ENCODE data around the gene ATP6V1E1.
"Not testable (repeated sequence)": the region's sequence is repeated elsewhere in the genome, so short reads cannot be mapped to it uniquely, and the experiment has no call there.

The ATP6V1E1 gene

DNA sequence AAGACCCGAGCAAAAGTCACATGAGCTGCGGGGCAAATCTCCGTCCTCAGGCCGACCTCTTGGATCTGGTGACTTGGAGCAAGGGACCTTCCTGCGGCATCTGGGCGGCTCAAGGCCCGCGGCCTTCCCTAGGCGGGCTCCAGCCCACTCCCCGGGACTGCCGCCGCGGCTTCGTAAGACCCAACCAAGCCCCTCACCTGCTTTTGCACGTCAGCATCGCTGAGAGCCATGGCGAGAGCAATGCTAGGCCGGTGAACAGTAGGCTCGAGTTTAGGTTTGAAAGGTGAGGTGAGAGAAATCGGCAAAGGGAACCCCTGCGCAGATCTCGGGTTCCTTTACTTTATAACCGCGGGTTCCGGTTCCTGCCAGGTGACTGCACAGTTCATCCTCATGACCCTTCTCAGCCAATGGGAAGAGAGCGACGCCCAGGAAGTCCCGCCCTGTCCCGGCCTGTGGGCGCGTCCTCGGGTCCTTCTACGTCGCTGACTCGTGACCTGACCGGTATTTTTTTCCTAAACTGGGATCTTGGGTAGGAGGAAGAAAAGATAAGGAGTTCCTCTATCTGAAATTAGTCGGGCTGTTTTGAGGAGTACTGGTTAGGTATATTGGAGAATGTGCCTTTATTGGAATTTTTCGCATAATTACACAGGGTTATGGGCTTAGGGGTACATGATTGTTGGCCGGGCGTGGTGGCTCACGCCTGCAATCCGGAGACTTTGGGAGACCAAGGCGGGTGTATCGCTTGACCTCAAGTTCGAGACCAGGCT, at the start of gene ATP6V1E1:
Gene ATP6V1E1, minus strand, starts transcription at position 344 of the 767 bp plus-strand sequence. Its CDS starts 114 bp downstream, at position 230.
- DNase-seq = peak; percentile 93

DNA sequence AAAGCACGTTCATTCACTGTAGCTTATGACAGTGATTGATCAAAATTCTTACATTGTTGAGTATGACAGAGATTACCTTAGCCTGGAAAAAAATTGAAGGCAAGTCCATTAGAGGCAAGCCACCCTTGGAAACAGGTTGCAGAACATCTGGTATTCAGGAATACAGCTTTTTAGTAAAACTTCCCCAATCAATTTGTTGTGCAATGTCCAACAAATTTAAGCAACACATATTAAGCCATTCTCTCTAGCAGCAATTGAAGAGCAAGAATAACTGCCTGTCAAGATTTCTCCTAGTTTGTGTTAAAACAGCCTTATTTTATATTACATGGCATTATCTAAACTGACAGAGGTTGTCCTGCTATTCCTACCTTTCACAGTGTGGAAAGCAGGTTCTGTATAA, 47.0 kb upstream of the ATP6V1E1 start:
- DNase-seq = no peak

DNA sequence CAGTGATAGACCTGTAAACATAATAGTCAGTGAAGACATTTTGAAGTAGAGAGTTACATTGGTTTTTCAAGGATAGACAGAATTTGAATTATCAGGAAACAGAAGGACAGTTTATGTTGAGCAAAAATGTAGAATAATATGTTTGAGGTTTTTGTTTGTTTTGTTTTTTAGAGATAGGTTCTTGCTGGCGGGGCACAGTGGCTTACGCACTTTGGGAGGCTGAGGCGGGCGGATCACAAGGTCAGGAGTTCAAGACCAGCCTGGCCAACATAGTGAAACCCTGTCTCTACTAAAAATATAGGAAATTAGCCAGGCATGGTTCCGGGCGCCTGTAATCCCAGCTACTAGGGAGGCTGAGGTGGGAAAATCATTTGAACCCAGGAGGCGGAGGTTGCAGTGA, 45.6 kb upstream of the ATP6V1E1 start:
- DNase-seq = no peak

GRCh38 chr22:17672417-17672991, 44.0 kb upstream of the ATP6V1E1 start:
- no peak for DNase-seq

- DNase-seq = not testable (repeated sequence)
These were observed 43.1 kb upstream of the ATP6V1E1 start for GRCh38 chr22:17671521-17672092.

GRCh38 chr22:17665854-17666253, 37.3 kb upstream of the ATP6V1E1 start:
- DNase-seq = no peak

DNA sequence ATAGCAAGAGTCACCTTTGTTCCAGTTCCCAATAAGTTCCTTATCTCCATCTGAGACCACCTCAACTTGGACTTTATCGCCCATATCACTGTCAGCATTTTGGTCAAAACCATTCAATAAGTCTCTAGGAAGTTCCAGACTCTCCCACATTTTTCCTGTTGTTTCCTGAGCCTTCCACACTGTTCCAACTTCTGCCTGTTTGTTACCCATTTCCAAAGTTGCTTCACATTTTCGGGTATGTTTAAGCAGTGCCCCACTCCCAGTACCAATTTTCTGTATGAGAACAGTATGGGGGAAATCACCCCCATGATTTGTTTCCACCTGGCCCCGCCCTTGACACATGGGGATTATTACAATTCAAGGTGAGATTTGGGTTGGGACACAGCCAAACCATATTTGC, 36.7 kb upstream of the ATP6V1E1 start:
- no peak for DNase-seq

DNA sequence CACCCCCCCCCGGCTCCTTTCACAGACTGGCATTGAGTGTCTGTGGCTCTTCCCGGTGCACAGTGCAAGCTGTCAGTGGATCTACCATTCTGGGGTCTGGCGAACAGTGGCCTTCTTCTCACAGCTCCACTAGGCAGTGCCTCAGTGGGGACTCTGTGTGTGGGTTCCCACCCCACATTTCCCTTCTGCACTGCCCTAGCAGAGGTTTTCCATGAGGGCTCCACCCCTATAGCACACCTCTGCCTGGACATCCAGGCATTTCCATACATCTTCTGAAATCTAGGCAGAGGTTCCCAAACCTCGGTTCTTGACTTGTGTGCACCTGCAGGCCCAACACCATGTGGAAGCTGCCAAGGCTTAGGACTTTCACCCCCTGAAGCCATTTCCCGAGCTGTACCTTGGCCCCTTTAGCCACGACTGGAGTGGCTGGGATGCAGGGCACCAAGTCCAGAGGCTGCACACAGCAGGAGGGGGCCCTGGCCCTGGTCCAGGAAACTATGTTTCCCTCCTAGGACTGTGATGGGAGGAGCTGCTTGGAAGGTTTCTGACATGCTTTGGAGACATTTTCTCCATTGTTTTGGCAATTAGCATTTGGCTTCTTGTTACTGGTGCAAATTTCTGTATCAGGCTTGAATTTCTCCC, 36.0 kb upstream of the ATP6V1E1 start:
- DNase-seq = no peak

DNA sequence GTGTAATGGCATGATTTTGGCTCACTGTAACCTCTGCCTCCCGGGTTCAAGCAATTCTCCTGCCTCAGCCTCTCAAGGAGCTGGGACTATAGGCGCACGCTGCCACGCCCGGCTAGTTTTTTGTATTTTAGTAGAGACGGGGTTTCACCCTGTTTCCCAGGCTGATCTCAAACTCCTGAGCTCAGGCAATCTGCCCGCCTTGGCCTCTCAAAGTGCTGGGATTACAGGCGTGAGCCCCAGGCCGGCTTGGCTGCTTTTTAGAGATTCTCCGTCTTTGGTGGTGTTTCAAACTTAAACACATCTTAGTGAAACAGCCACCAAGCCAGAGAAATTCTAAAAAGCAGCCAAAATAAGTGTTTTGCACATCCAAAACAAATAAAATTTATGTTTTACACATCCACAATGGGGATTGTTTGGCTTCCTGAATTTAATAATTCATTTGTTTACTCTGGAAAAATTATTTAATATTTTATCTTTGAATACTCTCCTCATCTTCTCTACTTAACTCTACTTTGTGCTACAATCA, 28.4 kb upstream of the ATP6V1E1 start:
- no peak for DNase-seq

DNA sequence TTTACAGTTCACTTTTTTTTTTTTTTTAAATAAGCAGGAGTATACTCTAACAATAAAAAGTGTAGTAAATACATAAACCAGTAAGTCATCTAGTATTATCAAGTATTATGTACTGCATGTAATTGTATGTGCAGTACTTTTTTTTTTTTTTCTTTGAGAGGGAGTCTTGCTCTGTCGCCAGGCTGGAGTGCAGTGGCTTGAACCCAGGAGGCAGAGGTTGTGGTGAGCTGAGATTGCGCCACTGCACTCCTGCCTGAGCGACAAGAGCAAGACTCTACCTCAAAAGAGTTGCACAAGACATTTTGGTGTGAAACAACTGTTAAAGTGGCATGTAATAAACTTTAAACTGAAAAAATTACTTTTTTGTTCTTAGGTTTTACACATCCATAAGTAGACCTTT, 26.7 kb upstream of the ATP6V1E1 start:
- DNase-seq = no peak

GRCh38 chr22:17648569-17648968, 20.0 kb upstream of the ATP6V1E1 start:
- no peak for DNase-seq

GRCh38 chr22:17647991-17648390, 19.4 kb upstream of the ATP6V1E1 start:
- no peak for DNase-seq

GRCh38 chr22:17647452-17647851, 18.9 kb upstream of the ATP6V1E1 start:
- DNase-seq = no peak

- DNase-seq = not testable (repeated sequence)
These were observed 13.8 kb upstream of the ATP6V1E1 start for GRCh38 chr22:17642357-17642756.

DNA sequence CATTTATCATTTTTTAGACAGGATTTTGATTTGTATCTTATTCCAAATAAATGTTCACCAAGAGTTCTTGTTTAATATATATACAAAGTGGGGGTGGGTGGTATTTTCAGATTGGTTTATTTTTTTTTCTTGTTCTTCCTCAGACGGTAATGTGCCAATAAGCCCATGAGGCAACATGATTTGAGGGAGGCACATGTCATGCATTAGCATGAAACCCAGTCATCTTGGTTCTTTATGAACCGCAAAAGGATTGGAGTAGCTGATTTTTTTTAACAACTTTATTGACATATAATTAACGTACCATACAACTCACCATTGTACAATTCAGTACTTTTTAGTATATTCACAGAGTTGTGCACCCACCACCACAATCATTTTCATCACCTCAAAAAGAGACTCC, 12.7 kb upstream of the ATP6V1E1 start:
- no peak for DNase-seq

DNA sequence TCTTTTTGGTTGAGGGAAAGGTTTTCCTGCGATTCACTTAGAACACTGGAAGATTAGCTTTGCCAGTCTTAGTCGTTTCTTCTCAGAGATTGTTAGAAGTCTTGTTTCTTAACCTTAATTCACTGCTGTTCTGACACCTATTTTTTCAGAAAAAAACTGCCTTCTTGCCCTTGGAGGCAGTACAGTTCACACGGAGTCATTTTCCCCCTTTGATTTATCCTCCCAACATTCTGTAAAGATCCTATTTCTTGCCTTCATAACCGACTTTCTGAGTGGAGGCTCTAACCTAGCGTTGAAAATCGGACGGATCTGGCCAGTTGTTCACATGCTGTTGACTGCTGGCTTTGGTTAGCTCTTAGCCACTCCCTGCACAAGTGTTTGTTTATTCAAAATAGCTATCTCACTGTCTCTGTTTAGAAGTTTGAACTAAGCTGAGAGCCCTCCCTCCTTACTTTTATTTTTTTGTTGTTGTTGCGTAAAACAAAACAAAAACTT, 10.7 kb upstream of the ATP6V1E1 start:
- no peak for DNase-seq

DNA sequence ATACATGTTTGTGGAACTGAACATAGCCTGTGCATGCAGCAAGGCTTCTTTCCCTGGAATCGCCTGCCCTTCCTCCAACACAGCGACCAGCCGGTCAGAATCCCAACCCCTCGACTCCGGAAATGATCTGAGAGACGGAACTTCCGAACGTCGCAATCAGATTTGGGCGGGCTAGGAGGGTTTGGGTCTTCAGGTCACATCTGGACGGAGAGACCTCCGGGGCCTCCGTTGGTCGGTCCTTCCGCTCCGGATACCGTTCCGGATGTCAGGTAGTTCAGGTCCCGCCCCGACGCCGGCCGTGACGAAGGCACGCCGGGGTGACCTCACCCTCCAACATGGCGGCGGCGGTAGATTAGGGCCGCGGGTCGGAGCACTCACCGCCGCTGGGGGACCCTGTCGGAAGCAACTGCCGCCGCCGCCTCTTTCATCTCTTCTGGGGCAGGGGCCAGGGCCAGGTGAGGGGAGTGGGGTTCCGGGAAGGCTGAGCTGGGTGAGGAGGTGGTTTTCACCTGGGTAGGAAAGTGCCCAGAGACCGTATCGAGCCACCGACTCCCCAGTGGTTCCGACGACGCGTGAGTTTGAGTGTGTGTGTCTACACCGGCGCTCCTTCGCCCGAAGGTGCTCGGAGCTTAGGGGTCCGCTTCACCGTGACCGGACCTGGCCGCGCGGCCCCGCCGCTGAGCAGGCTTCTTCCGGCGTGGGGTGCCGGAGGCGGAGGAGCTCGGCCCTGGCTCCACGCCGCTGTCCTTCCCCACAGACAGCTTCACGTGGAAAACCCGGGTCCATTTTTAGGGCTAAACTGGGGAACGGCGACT, 10.1 kb upstream of the ATP6V1E1 start, which contains the start of gene BCL2L13:
Gene BCL2L13, plus strand, starts transcription at position 326 of the 815 bp plus-strand sequence. CDS start 16,955 bp downstream, outside the sequence.
- peak; percentile 89 for DNase-seq

DNA sequence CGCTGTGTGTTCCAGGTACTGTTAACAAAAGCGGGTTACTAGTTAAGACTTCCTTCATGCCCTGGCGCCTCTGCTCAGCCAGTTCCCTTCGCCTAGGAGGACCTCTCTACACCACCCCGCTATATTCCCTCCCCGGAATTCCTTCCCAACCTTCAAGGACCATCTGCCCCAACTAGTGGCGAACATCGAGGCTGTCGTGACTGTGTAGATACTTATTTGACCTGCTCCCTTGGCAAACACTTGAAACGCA, 9.6 kb upstream of the ATP6V1E1 start:
- DNase-seq = no peak

DNA sequence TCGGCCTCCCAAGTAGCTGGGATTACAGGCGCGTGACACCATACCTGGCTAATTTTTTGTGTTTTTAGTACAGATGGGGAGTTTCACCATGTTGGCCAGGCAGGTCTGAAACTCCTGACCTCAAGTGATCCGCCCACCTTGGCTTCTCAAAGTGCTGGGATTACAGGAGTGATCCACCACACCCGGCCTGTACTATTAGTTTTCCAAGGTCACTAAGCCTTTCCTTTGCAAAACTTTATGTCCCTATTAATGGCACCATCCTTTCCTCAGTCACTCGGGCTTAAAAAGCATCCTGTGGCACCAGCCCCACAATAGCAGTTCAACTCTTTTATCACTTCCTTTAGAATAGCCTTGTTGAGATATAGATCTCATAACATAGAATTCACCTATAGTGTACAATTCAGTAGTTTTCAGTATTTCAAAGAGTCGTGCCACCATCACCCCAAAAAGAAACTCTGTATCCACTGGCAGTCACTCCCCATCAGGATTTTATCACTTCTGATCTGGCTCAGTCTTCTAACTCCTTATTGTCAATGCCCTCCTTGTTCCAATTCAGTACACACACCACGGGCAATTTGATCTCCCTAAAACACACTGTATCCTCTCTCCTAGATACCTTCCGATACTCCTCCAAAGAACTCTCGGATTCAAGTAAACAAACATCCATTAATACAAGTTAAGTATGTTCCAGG, 9.1 kb upstream of the ATP6V1E1 start:
- no peak for DNase-seq

- not testable (repeated sequence) for DNase-seq
These were observed 8.3 kb upstream of the ATP6V1E1 start for GRCh38 chr22:17636850-17637249.

GRCh38 chr22:17634696-17635095, 6.1 kb upstream of the ATP6V1E1 start:
- no peak for DNase-seq

DNA sequence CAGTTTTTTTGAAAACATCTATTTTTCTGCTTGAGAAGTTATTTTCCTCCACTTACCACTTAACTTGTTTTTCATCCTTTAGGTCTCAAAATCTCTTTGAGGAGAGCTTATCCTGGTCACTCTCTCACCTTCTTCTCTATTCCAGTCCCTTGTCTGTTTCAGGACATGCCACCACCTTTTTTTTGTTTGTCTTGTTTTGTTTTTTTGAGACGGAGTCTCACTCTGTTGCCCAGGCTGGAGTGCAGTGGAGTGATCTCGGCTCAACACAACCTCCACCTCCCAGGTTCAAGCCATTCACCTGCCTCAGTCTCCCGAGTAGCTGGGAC, 5.4 kb upstream of the ATP6V1E1 start:
- DNase-seq = no peak

Data from CD4-positive, alpha-beta T cell treated with Interleukin-6 for 4 hours (primary cell).